Fibroblast of skin of back (primary cell): ENCODE data around the gene MED27.

Experiments used
- DNase-seq: peaks from one replicate; pipeline ENCODE4 v3.0.0-alpha.2; 2013

The MED27 gene

GRCh38 chr9:131995382-131995781 is 84.3 kb downstream of the MED27 start:
- DNase-seq = peak; percentile 50

- DNase-seq = no peak
These were observed 85.1 kb downstream of the MED27 start for GRCh38 chr9:131994364-131995125.

GRCh38 chr9:131992906-131993657 is 86.6 kb downstream of the MED27 start:
- no peak for DNase-seq

- DNase-seq = no peak
These were observed 92.4 kb downstream of the MED27 start for GRCh38 chr9:131987232-131987631.

GRCh38 chr9:131986576-131986975 is 93.1 kb downstream of the MED27 start:
- no peak for DNase-seq

- DNase-seq = no peak
These were observed 93.6 kb downstream of the MED27 start for GRCh38 chr9:131986089-131986488.

- DNase-seq = no peak
These were observed 95.1 kb downstream of the MED27 start for GRCh38 chr9:131984564-131984963.

- DNase-seq = peak; percentile 70
These were observed 96.9 kb downstream of the MED27 start for GRCh38 chr9:131982671-131983239.

GRCh38 chr9:131982102-131982501 is 97.6 kb downstream of the MED27 start:
- DNase-seq = no peak

GRCh38 chr9:131981116-131981776 is 98.4 kb downstream of the MED27 start:
- peak; percentile 48 for DNase-seq

GRCh38 chr9:131980267-131981016 is 99.2 kb downstream of the MED27 start:
- no peak for DNase-seq

- DNase-seq = no peak
These were observed 102.4 kb downstream of the MED27 start for GRCh38 chr9:131977109-131977838.

GRCh38 chr9:131976157-131977108 is 103.2 kb downstream of the MED27 start:
- no peak for DNase-seq

GRCh38 chr9:131972889-131973288 is 106.8 kb downstream of the MED27 start:
- DNase-seq = no peak

GRCh38 chr9:131971482-131972074 is 108.1 kb downstream of the MED27 start:
- no peak for DNase-seq

GRCh38 chr9:131969469-131969989 is 110.1 kb downstream of the MED27 start:
- DNase-seq = no peak

GRCh38 chr9:131968632-131969031 is 111.0 kb downstream of the MED27 start:
- no peak for DNase-seq

GRCh38 chr9:131965841-131966240 is 113.8 kb downstream of the MED27 start:
- no peak for DNase-seq

- DNase-seq = no peak
These were observed 114.6 kb downstream of the MED27 start for GRCh38 chr9:131965103-131965502.
